NOMO-1 treated with dmso at 0.1 percent for 144 hours (cell line): ENCODE results near the gene CFAP298.

ENCODE experiments used
- DNase-seq: peaks from one replicate; lab custom pipeline; 2025; ENCODE audit not compliant: unreplicated experiment; lab: John Stamatoyannopoulos, UW

CFAP298 gene

DNA sequence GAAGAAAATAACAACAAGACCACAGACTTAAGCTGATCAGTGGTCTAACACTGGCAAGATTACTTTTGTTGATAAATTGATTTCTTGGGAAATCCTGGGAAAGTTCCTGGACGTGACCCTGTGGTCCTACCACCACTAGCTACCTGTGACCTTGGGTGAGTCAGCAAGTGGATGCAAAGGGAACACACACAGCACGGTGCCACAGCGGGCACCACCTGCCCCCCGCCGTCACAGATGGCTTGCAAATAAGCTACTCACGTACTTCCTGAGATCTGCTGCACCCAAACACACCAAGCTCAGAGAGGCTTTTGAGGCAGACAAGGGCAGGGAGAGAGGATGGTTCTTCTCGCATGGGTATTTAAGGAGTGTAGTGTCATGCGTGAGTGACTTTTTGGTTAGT, 12.7 kb downstream of the CFAP298 start:
- no peak for DNase-seq

DNA sequence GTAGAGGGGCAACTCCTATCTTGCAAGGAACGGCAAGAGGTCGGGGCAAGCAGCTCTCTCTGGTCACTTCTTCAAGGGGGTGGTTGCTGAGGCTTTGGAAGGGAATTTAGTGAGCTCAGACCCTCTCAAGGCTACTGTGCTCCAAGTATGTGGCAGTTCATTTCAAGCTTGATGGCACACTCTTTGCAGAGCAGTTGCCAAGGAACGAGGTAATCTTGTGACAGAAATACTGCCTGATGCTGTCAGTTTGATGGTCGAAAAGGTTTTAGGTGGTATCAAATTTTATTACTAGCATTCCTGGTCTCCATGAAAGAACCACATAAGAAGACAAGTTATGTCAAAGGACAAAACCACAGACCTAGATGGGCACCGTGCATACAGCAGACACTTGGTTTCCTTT, 13.1 kb downstream of the CFAP298 start:
- DNase-seq, result no peak

DNA sequence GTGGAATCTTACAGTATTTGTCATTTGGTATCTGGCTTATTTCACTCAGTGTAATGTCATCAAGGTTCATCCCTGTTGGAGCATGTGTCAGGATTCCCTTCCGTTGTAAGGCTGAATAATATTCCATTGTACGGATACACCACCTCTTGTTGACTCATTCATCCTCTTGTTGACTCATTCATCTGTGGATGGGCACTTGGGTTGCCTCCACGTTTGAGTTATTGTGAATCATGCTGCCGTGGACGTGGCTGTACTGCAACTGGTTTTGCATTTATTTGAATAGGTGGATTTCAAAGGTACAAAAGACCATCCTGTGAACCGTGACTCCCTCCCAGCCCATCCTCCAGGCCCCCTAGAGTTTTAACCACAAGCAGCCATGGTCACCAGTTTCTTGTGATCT, 15.0 kb downstream of the CFAP298 start:
- no peak for DNase-seq

DNA sequence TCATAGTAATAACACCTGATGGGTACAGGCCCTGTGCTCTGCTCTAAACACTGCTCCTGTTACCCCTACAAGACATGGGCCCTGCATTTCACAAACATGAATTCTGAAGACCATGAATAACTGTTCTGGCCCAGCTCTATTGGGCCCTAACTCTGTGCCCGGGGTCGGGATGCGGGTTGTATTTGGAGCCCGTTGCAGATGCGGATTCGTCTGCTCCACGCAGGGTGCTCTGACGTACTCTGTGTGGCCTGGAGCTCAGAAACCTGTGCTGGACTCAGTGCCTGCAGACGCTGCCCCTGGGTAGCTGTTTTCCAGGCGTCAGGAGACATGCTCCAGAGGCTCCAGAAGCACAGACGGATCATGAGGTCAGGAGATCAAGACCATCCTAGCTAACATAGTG, 16.7 kb downstream of the CFAP298 start:
- no peak for DNase-seq

DNA sequence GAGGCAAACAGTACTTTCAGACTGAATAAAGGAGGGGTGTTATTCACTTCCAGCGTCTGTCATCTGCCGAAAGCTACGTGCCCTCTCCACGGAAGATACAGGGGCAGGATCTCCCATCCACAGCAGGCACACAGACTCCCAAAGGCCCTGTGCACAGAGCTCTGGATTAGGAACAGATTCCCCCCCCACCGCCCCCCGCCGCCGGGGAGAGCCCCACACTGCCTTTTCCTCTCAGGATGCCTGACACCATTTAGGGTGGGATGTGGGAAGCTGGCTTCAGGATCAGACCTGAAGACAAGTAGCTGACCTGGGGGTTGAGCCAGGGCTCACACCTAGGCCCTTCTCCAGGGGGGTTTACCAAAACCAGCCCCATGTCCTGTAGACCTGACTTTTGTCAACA, 18.5 kb downstream of the CFAP298 start:
- DNase-seq, result no peak

DNA sequence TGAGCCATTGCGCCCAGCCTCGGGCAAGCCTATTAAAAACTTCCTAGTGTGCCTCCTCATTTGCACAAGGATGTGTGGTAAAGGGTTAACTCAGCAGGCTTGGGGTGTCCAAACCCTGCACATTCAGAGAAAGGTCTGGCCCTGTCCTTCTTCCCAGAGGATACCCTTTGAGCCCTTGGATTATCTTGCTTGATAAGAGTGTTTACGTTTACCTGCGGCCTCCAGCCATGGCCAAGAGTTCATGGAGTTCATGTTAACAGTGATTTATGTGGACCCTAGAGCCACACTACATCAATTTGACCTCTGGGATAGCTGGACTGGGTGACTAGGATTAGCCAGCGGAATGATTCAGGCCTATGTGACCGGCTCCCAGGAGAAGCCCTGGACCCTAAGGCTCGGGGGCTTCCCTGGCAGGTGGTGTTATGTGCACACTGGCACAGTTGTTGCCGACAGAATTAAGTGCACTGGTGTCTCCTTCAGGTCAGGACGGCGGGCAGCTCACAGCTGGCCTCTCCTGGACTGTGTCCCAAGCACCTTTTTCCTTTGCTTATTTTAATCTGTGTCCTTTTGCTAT, 19.2 kb downstream of the CFAP298 start:
- DNase-seq, result no peak

DNA sequence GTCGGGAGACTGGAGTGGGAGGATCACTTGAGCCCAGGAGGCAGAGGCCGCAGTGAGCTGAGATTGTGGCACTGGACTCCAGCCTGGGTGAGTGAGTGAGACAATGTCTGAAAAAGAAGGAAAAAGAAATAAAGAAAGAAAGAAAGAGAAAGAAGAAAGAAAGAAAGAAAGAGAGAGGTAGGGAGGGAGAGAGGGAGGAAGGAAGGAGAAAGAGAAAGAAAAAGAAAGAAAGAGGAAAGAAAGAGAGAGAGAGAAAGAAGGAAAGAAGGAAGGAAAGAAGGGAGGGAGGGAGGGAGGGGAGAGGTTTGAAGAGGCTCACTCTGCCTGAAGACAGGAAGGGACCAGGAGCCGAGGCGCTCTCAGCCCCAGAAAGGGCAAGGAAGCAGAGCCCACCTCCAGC, 22.0 kb downstream of the CFAP298 start:
- DNase-seq, result no peak

DNA sequence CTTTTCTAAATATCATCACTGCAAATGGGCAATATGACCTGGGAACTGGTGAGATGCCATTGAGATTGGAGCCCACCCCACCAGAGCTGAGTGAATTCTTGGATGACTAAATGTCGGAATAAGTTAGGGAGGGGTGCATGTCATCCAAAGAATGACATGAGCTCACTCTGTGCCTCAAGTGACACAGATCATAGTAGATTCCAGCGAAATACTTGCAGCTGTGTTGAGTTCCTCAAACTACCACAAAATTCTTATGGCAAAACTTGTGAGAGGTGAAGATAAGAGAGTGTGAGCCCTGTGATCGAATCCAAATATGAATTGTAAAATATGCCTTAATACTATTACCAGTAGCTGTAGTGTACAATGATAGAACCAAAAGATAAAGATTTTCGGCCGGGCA, 24.5 kb downstream of the CFAP298 start:
- DNase-seq, result no peak

DNA sequence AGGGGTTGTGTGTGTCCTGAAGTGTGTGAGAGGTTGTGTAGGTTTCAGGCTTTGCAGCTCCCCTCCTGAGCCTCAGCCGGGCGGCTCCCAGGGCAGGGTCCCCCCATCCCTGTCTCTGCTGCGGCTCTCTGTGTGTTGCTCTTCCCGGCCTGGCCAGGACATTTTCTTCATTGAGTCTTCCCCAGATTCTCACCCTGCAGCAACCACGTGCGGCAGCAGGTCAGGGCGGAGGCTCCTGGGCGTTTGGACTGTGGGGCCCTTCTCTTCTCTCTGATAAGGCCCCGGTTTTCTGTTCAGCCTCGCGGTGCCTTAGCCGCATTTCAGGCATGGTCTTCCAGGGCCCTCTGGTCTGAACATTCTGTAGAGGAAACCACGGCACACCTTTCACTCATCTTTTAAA, 25.1 kb downstream of the CFAP298 start:
- no peak for DNase-seq

DNA sequence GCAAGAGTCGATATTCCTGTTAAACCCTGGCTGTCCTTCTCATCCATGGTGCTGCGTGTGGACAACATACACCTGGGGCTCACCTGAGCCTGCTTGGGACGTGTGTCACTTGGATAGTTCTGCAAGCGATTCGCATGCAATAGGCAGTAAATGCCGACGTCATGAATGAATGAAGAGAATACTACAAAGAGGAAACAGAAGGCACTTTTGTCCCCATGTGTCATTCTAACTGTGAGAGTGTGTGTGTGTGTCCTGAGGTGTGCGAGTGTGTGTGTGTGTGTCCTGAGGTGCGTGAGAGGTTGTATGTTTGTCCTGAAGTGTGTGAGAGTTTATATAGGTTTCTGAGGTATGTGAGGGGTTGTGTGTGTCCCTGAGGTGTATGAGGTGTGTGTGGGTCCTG, 26.2 kb downstream of the CFAP298 start:
- no peak for DNase-seq

DNA sequence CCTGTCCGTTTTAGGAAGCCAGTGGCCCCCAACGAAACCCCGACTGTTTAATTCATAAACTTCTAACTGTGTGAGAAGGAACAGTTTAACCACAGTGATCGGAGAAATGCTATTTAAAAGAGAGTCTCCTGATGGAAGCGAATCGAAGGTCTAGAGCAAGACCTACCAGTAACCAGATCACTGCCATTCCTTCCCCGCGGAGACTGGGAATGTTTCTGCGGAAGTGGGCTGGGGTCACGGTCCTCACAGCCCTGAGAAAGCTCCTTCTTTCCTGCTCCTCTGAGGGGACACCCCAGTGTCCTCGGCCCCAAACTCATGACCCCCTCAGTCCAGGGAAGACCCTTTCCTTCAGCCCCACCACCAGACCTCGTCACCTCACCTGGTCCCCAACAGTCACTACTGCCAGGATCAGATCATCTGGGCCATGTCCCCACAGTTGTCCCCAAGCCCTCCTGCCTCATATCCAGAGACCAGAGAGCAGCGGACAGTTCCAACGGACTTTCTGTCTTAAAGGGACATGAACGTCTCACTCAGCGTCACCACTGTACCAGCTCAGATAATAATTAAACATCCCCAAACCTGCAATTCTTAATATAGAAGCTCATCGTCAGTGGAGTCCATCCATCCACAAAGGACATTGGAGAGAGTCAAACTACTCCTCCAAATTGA, 27.0 kb downstream of the CFAP298 start, which contains the start of gene TCP10L:
Gene TCP10L (minus strand): TSS at position 482 of the 669 bp plus-strand sequence. CDS start 1,219 bp downstream, outside the sequence.
- no peak for DNase-seq

DNA sequence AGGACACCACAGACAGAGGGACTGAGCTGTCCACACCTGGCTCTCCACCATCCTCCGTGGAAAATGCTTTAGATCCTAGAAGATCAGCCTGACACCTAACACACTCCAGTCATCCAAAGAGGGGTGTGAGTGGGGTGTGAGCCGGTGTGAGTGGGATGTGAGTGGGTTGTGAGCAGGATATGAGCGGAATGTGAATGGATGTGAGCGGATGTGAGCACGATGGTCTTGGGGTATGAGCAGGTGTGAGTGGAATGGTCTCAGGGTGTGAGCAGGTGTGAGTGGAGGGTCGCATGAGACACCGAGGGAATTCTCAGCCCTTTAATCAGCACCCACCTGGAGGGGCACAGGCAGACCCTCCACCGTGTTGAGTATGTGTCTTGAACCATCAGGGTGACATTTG, 27.7 kb downstream of the CFAP298 start:
- DNase-seq, result no peak

DNA sequence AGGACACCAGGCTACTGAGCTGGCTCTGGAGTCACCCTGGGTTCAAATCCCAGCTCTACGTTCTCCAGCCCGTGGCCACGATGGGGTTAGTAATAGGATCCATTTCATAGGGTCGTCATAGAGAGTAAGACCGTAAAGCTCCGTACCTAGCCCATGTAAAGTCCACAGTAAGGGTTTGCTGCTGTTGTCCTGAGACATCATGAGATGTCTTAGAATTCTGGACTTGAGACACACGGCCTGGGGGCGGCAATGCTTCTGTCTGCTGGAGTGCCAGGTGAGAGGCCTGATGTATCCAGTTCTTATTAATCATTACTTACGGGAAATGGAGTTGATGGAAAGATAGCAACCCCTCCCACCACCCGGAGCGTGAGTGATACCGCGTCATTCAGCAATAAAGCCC, 30.4 kb downstream of the CFAP298 start:
- no peak for DNase-seq

DNA sequence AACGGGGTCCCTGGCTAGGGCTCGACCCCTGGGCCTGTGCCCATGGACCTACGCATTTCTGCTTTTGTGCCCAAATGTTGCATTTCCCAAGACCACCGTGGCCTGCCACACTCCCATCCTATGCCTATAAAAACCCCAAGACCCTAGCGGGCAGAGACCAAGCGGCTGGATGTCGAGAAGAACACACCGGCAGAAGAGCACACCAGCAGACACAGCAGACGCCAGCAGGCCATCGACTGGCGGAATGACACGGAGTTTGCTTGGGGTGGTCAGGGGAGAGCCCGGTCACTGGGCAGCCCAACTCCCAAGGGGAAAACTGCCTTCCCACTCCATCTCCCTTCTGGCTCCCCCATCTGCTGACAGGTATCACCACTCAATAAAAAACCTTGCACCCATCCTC, 31.2 kb downstream of the CFAP298 start:
- DNase-seq, result no peak

DNA sequence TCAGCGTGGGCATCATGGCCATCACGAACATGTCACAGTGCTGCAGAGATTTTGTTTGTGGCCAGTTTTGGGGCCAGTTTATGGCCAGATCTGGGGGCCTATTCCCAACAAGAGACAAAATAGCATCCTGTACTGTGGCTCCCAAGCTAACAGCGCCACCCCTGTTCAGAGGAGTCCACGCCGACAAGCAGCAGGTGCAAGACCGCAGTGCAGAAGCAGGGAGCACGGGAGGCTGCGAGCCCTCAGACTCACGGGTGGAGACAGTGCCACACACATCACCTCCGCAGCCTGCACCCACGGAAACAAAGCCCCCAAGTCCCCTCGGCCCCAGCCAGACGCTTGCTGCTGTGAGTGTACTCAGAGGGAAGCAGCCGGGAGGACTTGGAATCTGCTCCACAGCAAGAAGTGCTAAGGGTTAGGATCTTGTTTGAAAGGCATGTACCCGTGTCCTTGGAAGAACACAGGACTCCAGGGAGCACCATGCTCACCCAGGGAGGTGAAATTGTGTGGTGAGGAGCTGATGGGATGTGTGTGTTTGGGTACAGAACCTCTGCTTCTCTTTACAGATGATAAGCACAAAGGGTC, 34.0 kb downstream of the CFAP298 start:
- no peak for DNase-seq

DNA sequence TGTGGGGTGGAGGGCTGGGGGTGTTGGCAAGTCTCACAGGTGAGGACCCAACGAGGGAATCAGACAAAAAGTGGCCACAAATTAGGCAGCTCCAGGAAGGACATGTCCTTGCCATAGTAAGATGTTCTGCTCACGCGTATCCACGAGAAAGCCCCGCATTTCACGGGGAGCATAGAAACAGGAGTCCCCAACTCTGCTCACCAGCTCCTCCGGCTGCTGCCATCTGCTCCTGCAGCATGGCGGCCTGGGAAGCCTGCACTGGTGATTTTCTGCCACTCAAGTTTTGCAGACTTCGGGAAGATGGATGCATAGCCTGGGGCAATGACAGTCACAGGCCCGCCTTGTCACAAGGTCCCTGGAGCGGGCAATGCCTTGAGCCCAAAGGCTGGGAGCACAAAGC, 36.2 kb downstream of the CFAP298 start:
- DNase-seq, result no peak

DNA sequence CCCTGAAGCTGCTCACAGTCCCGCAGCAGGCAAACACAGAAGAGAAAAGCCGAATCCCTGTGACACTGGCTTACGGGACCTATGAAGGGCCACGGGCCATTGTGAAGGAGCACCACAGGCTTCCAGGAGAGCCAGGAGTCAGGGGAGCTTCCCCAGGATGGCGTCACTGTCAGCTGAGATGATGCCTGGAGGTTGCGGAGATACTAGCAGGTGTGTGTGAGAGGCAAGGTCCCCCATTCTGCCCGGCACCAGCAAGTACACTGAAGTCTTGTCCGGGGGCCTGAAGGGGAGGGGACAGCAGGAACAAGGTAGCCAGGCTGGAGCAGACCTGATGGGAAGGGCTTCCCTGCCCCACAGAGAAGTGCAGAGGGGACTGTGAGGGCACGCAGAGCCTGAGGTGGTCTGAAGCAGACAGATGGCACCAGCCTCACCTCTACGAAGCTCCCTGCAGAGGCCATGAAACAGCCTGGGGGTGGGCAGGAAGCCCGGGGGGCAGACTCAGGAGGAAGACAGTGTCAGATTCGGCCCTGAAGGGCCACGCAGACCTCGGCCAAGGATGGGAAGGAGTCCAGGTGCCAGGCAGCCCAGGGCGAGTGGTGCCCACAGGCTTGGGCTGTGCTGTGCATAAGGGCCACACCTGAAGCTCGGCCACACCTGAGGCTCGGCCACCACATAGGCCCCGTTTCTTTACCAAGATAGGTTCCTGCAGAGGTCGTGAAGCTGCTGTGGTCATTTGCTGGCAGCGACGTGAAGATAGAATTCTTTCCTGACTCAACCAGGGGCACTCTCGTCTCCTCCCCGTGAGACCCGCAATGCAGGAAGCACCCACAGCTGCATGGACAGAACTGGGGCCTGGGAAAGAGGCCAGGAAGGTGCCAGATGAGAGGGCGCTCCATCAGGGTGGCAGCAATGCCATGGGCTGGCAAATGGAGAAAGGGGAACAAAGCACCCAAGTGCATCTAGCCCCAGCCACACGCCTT, 36.9 kb downstream of the CFAP298 start:
- DNase-seq, result no peak

DNA sequence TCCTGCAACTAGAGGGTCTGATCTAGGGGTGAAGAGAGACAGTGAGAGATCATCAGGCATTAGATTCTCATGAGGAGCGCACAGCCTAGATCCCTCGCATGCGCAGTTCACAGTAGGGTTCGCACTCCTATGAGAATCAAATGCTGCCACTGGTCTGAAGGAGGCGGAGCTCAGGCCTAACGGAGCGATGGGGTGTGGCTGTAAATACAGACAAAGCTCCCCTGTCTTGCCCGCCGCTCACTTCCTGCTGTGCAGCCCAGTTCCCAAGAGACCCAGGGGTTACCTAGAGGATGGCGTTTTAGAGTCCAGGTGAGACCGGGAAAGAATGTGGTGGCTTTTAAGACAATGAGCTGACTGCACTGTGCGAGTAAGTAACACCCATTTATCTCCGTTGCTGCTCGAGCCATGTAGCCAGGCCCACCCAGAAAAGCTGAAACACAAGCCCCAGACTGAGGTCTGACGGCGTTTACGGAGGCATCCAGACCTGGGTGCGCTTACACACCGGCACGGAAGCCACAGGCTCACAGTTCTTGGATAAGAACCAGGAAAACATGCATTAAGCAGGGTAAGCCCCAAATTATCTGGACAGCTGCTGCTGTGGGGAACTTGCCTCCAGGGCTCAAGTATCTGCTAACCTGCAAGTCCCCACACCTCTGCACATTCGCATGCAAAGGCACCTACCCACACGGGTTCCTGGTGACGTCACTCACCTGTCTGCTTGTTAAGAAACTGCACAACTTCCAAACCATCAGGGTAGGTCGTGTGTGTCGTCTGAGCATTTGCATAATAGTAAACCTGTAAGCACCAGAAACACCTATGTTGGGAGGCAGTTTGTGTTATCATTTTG, 39.4 kb downstream of the CFAP298 start:
- no peak for DNase-seq

DNA sequence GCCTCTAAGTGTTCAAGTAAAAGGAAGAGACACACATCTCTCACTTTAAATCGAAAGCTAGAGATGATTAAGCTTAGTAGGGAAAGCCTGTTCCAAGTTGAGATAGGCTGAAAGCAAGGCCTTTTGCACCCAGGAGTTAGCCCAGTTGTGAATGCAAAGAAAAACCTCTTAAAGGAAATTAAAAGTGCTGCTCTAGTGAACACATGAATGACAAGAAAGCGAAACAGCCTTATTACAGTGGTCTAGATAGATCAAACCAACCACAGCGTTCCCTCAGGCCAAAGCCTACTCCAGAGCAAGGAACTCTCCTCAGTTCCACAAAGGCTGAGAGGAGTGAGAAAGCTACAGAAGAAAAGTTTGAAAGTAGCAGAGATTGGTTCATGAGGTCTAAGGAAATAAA, 41.7 kb downstream of the CFAP298 start:
- DNase-seq, result no peak
